ENCODE data around the gene SYNC.

DNA sequence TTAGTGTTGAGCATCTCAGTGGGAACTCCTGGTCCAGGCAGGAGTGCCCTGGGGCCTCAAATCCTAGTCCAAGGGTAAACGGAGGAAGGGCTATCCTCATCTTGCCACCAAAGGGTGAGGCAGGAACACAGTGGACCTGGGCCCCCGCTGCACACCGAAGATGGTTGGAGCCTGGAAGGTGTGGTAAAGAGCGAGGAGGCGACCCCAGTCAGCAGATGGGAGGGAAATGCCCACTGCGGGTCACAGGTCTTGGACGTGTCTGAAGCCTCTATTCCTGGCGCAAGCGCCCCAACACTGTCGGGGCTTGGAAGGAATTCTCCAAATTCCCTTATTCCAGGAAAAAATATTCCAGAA, 38.5 kb upstream of the SYNC start:
- TF ChIP-seq POLR2A (IDR thresholded peaks at IDR 0.05; ENCODE audit: low read depth, low read length), result no peak
- no peak for TF ChIP-seq POLR2AphosphoS5 (IDR thresholded peaks at IDR 0.05; ENCODE audit: insufficient read depth, low read depth, low read length)
- TF ChIP-seq, protein P1, sequence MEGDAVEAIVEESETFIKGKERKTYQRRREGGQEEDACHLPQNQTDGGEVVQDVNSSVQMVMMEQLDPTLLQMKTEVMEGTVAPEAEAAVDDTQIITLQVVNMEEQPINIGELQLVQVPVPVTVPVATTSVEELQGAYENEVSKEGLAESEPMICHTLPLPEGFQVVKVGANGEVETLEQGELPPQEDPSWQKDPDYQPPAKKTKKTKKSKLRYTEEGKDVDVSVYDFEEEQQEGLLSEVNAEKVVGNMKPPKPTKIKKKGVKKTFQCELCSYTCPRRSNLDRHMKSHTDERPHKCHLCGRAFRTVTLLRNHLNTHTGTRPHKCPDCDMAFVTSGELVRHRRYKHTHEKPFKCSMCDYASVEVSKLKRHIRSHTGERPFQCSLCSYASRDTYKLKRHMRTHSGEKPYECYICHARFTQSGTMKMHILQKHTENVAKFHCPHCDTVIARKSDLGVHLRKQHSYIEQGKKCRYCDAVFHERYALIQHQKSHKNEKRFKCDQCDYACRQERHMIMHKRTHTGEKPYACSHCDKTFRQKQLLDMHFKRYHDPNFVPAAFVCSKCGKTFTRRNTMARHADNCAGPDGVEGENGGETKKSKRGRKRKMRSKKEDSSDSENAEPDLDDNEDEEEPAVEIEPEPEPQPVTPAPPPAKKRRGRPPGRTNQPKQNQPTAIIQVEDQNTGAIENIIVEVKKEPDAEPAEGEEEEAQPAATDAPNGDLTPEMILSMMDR (IDR thresholded peaks at IDR 0.05; ENCODE audit: extremely low read depth in 1 of 2, insufficient read depth in 1 of 2, low read depth in 1 of 2, low read length in 2 of 2), result no peak
